ENCODE data around the gene CCDC73. TPM values are rescaled to one million over a fixed set of nuclear protein-coding genes. Genes with fewer than 3 reads are reported as not detected.

Gene CCDC73
- polyA plus RNA-seq, 1 of the 3 experiments (the other 2 are of a cell fraction), result not detected

- H3K9me2 ChIP-seq, result no peaks in the 10 kb centered on the region
- no peak overlapping the region for H3K4me3 ChIP-seq (ENCODE audit: low read depth in 2 of 2, low read length in 1 of 2)
- TF ChIP-seq MXI1 (IDR thresholded peaks at IDR 0.05; ENCODE audit: low read depth, low read length), result no peak
- TF ChIP-seq GABPA (IDR thresholded peaks at IDR 0.05; ENCODE audit: low read depth), result no peak
- WGBS (ENCODE audit: low lambda C conversion rate), result 90% methylated on average over 2 of the region's 2 CpGs
- H3K4me2 ChIP-seq, result no peak overlapping the region
- H3K27ac ChIP-seq (ENCODE audit: low read depth in 2 of 2, low read length in 1 of 2), result no peak overlapping the region
- H3K27me3 ChIP-seq (ENCODE audit: insufficient read depth), result peaks cover 5% of the 10 kb centered on the region; the same call in 1 of the 2 replicates
- H3K79me2 ChIP-seq (ENCODE audit: insufficient read depth), result no peaks in the 10 kb centered on the region
- no peaks in the 10 kb centered on the region for H3F3A ChIP-seq (replicated peaks; ENCODE audit: insufficient read depth)
- CTCF ChIA-PET, result no interaction called here
- no peak overlapping the region for H3K9ac ChIP-seq
- H3K4me1 ChIP-seq (ENCODE audit: control insufficient read depth in 1 of 2, insufficient read depth in 2 of 2, low read depth in 1 of 2, low read length in 1 of 2), result no peaks in the 10 kb centered on the region
- H2AFZ ChIP-seq (ENCODE audit: low read depth), result no peak overlapping the region
- H3K36me3 ChIP-seq (replicated peaks in 1 of 2; ENCODE audit: control insufficient read depth in 1 of 2, insufficient read depth in 2 of 2, low read length in 1 of 2), result no peaks in the 10 kb centered on the region
- DNase-seq, result no peak
- POLR2A ChIA-PET, result no interaction called here
- H3K9me3 ChIP-seq, result no peaks in the 10 kb centered on the region
- no peaks in the 10 kb centered on the region for H4K20me1 ChIP-seq (ENCODE audit: insufficient read depth)
Measured at GRCh38 chr11:32566517-32566916, 227.9 kb downstream of the CCDC73 start.

GRCh38 chr11:32563600-32563959, 230.9 kb downstream of the CCDC73 start:
- WGBS (ENCODE audit: low lambda C conversion rate), result 53% methylated on average over 3 of the region's 3 CpGs
- H3F3A ChIP-seq (replicated peaks; ENCODE audit: insufficient read depth), result no peaks in the 10 kb centered on the region
- H3K4me1 ChIP-seq (ENCODE audit: control insufficient read depth in 1 of 2, insufficient read depth in 2 of 2, low read depth in 1 of 2, low read length in 1 of 2), result no peaks in the 10 kb centered on the region
- H4K20me1 ChIP-seq (ENCODE audit: insufficient read depth), result no peaks in the 10 kb centered on the region
- no peak overlapping the region for H3K4me3 ChIP-seq (ENCODE audit: low read depth in 2 of 2, low read length in 1 of 2)
- no peaks in the 10 kb centered on the region for H3K9me3 ChIP-seq
- no peak overlapping the region for H3K4me2 ChIP-seq
- no peak for TF ChIP-seq RAD21 (IDR thresholded peaks at IDR 0.05; ENCODE audit: low read length)
- no peak for TF ChIP-seq PBX3 (IDR thresholded peaks at IDR 0.05)
- TF ChIP-seq, protein P1, sequence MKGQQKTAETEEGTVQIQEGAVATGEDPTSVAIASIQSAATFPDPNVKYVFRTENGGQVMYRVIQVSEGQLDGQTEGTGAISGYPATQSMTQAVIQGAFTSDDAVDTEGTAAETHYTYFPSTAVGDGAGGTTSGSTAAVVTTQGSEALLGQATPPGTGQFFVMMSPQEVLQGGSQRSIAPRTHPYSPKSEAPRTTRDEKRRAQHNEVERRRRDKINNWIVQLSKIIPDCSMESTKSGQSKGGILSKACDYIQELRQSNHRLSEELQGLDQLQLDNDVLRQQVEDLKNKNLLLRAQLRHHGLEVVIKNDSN (IDR thresholded peaks at IDR 0.05; ENCODE audit: borderline replicate concordance, low read depth), result no peak
- no peak for DNase-seq
- no peak overlapping the region for H3K27ac ChIP-seq (ENCODE audit: low read depth in 2 of 2, low read length in 1 of 2)
- H3K27me3 ChIP-seq (ENCODE audit: insufficient read depth), result no peaks in the 10 kb centered on the region; the same call in 1 of the 2 replicates
- no peak overlapping the region for H2AFZ ChIP-seq (ENCODE audit: low read depth)
- no peaks in the 10 kb centered on the region for H3K9me2 ChIP-seq
- ChIA-PET CTCF (no interaction called here), POLR2A (no interaction called here)
- no peak overlapping the region for H3K9ac ChIP-seq
- no peaks in the 10 kb centered on the region for H3K36me3 ChIP-seq (replicated peaks in 1 of 2; ENCODE audit: control insufficient read depth in 1 of 2, insufficient read depth in 2 of 2, low read length in 1 of 2)
- H3K79me2 ChIP-seq (ENCODE audit: insufficient read depth), result no peaks in the 10 kb centered on the region

GRCh38 chr11:32562839-32563599, 231.4 kb downstream of the CCDC73 start:
- Histone ChIP-seq H3K9me2 (no peaks in the 10 kb centered on the region), H2AFZ (ENCODE audit: low read depth) (no peak overlapping the region), H3K79me2 (ENCODE audit: insufficient read depth) (no peaks in the 10 kb centered on the region), H3K4me3 (ENCODE audit: low read depth in 2 of 2, low read length in 1 of 2) (no peak overlapping the region), H3K27me3 (ENCODE audit: insufficient read depth) (no peaks in the 10 kb centered on the region; the same call in 1 of the 2 replicates), H4K20me1 (ENCODE audit: insufficient read depth) (no peaks in the 10 kb centered on the region), H3K36me3 (replicated peaks in 1 of 2; ENCODE audit: control insufficient read depth in 1 of 2, insufficient read depth in 2 of 2, low read length in 1 of 2) (no peaks in the 10 kb centered on the region), H3K4me1 (ENCODE audit: control insufficient read depth in 1 of 2, insufficient read depth in 2 of 2, low read depth in 1 of 2, low read length in 1 of 2) (no peaks in the 10 kb centered on the region), H3K27ac (ENCODE audit: low read depth in 2 of 2, low read length in 1 of 2) (no peak overlapping the region), H3K9ac (no peak overlapping the region), H3K4me2 (no peak overlapping the region), H3F3A (replicated peaks; ENCODE audit: insufficient read depth) (no peaks in the 10 kb centered on the region), H3K9me3 (no peaks in the 10 kb centered on the region)
- CTCF ChIA-PET, result no interaction called here
- no peak for DNase-seq
- 72% methylated on average over 10 of the region's 10 CpGs for WGBS (ENCODE audit: low lambda C conversion rate)
- TF ChIP-seq, protein P2, sequence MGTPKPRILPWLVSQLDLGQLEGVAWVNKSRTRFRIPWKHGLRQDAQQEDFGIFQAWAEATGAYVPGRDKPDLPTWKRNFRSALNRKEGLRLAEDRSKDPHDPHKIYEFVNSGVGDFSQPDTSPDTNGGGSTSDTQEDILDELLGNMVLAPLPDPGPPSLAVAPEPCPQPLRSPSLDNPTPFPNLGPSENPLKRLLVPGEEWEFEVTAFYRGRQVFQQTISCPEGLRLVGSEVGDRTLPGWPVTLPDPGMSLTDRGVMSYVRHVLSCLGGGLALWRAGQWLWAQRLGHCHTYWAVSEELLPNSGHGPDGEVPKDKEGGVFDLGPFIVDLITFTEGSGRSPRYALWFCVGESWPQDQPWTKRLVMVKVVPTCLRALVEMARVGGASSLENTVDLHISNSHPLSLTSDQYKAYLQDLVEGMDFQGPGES (IDR thresholded peaks at IDR 0.05; ENCODE audit: low read depth, low read length), result no peak
- TF ChIP-seq USF2 (IDR thresholded peaks at IDR 0.05; ENCODE audit: borderline replicate concordance, low read depth, low read length) (no peak), GATA2 (CRISPR knock-in tag; IDR thresholded peaks at IDR 0.05) (no peak), SMC3 (IDR thresholded peaks at IDR 0.05; ENCODE audit: low read depth, low read length) (no peak), FOXM1 (IDR thresholded peaks at IDR 0.05; ENCODE audit: low read depth) (no peak), TEAD4 (IDR thresholded peaks at IDR 0.05; ENCODE audit: borderline replicate concordance, insufficient read depth) (no peak), TAF1 (IDR thresholded peaks at IDR 0.05; ENCODE audit: borderline replicate concordance, low read depth, low read length) (no peak)
- POLR2A ChIA-PET, result no interaction called here

Measured in SK-N-SH (cell line).